GM12892 (cell line): Measurements from ENCODE around the gene CCDC158.

Source experiments
- POLR2A ChIP-seq: IDR thresholded peaks from 2 replicates; pipeline ENCODE4 v1.6.1; 2011; ENCODE audit warnings: low read depth, low read length, control low read depth
- POLR2AphosphoS5 ChIP-seq: IDR thresholded peaks from 2 replicates; pipeline ENCODE4 v1.6.1; 2011; ENCODE audit warnings: low read depth, low read length, control low read depth

DNA sequence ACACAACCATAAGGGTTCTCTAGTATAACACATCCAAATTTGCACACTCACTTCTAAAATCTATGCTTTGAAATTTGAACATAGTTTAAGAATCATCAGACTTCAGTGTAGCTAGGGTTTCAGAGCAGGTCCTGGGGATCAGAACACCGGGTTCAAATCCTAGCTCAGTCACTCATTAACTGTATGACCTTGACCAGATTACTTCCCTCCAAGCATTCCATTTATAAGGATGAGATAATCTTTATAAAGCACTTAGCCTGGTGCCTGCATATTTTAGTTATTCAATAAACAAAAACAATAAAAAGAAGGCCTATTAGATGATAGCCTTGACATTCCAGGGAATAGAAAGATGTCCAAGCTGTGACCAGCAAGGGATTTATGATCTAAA, 119.2 kb downstream of the CCDC158 start:
- no peak for TF ChIP-seq POLR2A
- TF ChIP-seq POLR2AphosphoS5, result no peak
